Mucosa of descending colon (tissue), 3 donors: Measurements from ENCODE around the gene KCNH5. TPM values are rescaled to one million over a fixed set of nuclear protein-coding genes. Genes with fewer than 3 reads are reported as not detected.
"Not testable (repeated sequence)": the region's sequence is repeated elsewhere in the genome, so short reads cannot be mapped to it uniquely, and the experiment has no call there.

Source experiments
- ATAC-seq: fragments of 200-7000 bp; cut with Tn5 transposase; one replicate; pipeline ENCODE4 v1.9.1; 2020; ENCODE audit warnings: mild to moderate bottlenecking, moderate library complexity
- DNase-seq, 3 donors: peaks; one replicate each; pipeline ENCODE4 v3.0.0-alpha.2; 2020
- H3K36me3 ChIP-seq: fragments of 200-600 bp; one replicate; pipeline ENCODE4 v1.8.0; 2021; ENCODE audit warnings: low read depth, mild to moderate bottlenecking
- H3K4me1 ChIP-seq: fragments of 200-600 bp; one replicate; pipeline ENCODE4 v1.8.0; 2021; ENCODE audit warnings: low read depth, mild to moderate bottlenecking
- H3K4me3 ChIP-seq: fragments of 200-600 bp; one replicate; pipeline ENCODE4 v1.8.0; 2021; ENCODE audit warnings: mild to moderate bottlenecking
- H3K9me3 ChIP-seq: fragments of 200-600 bp; one replicate; pipeline ENCODE4 v1.8.0; 2021; ENCODE audit warnings: mild to moderate bottlenecking
- intact Hi-C, 2 donors: fragments of 100-400 bp; cut with DNase I in 1 of 2; cut with micrococcal nuclease in 1 of 2; formaldehyde crosslinking; loops; one replicate each; pipeline versions ENCODE4 v1.11.0 to v1.11.1; 2022; cut with DNase I, micrococcal nuclease
- total RNA-seq, 3 donors: library from RNA; stranded (reverse); fragmentation: NEBNext Ultra II Directional in 2 of 3; extraction: Animal tissue kit (Norgen Biotek cat#: 25700) in 2 of 3; gene quantifications; one replicate each; pipeline versions ENCODE4 v1.2.1 to v1.2.4, GENCODE V29; 2021 to 2023
- TF ChIP-seq, protein P1 (sequence below): fragments of 200-600 bp; IDR thresholded peaks from one replicate; pipeline ENCODE4 v1.8.0; 2022; ENCODE audit warnings: antibody characterized with exemption, mild to moderate bottlenecking
- donor health status: DM: no; HTN: no; CAD: no; lungs with moderate emphysema.
- donor health status: DM: no; HTN: no; CAD: no.
- donor health status: DM: no; HTN: yes; CAD: no.

KCNH5 gene
- total RNA-seq, 3 donors from 2014 or later = 0.28 TPM; not detected in 2

DNA sequence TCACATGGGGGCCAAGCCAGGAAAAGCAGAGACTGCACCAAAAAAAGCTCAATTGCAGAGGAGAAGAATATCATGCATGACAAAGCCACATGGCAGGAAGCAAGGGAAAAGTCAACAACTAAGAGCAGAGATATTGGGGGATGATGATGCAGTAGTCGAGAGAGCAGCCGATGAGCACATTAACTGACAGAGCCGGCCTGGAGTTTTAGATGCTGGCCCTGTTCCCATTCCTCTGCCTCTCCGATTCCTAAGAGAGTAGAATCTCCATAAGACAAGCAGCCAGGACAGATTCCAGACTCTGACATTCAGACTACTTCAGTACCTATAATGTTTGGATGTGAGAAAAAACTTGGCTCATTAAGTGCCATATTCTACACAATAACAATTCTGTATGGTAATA, 155.9 kb downstream of the KCNH5 start:
- Histone ChIP-seq H3K9me3 (peaks cover 14% of the 10 kb centered on the region), H3K4me3 (no peak overlapping the region), H3K4me1 (no peaks in the 10 kb centered on the region), H3K36me3 (no peaks in the 10 kb centered on the region)
- DNase-seq = no peak
- ATAC-seq = no peak
- TF ChIP-seq, protein P1, sequence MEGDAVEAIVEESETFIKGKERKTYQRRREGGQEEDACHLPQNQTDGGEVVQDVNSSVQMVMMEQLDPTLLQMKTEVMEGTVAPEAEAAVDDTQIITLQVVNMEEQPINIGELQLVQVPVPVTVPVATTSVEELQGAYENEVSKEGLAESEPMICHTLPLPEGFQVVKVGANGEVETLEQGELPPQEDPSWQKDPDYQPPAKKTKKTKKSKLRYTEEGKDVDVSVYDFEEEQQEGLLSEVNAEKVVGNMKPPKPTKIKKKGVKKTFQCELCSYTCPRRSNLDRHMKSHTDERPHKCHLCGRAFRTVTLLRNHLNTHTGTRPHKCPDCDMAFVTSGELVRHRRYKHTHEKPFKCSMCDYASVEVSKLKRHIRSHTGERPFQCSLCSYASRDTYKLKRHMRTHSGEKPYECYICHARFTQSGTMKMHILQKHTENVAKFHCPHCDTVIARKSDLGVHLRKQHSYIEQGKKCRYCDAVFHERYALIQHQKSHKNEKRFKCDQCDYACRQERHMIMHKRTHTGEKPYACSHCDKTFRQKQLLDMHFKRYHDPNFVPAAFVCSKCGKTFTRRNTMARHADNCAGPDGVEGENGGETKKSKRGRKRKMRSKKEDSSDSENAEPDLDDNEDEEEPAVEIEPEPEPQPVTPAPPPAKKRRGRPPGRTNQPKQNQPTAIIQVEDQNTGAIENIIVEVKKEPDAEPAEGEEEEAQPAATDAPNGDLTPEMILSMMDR = no peak
- intact Hi-C loops = no loop called here

DNA sequence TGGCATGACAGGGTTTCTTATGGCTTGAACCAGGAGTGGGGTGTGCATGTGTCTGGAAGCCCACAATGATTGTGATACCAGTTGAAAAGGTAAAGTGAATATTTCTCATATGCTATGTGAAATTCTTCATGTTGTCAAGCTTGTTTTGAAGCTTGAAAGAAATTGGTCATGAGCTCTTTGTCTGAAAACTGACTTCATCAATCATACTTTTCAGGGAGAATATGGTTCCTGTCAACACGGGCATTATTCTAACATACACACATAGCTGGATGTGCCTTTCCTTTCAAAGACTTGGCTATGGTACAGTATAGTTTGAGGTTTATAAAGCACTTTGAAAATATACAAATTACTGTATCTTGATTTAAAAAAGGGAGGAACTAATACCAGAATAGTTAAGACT, 158.8 kb downstream of the KCNH5 start:
- TF ChIP-seq, protein P1 = no peak
- no peak for ATAC-seq

DNA sequence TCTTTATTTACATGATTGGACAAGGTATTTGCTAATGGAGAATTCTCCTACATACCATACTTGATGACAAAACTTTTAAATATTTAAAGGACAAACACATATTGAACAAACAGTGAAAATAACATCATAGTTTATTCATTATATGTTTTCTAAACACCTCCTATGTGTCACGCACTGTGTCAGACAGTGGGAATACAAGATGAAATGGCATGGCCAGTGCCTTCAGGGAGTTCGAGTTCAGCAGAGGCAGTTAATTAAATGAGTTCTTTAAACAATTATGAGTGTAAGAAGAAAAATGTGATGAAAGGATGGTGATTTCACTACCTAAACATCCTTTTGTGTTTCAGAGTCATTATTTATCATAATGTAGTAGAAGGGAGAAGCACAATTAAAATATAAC, 159.8 kb downstream of the KCNH5 start:
- Histone ChIP-seq H3K36me3 (no peaks in the 10 kb centered on the region), H3K9me3 (peaks cover 11% of the 10 kb centered on the region), H3K4me3 (no peak overlapping the region), H3K4me1 (no peaks in the 10 kb centered on the region)
- no peak for DNase-seq
- intact Hi-C loops = no loop called here
- no peak for ATAC-seq
- TF ChIP-seq, protein P1 = no peak

More for the DNA sequence above, 158.8 kb downstream of the KCNH5 start:
- Histone ChIP-seq H3K36me3 (no peaks in the 10 kb centered on the region), H3K9me3 (peaks cover 12% of the 10 kb centered on the region), H3K4me3 (no peak overlapping the region), H3K4me1 (no peaks in the 10 kb centered on the region)
- DNase-seq = no peak
- intact Hi-C loops = no loop called here

DNA sequence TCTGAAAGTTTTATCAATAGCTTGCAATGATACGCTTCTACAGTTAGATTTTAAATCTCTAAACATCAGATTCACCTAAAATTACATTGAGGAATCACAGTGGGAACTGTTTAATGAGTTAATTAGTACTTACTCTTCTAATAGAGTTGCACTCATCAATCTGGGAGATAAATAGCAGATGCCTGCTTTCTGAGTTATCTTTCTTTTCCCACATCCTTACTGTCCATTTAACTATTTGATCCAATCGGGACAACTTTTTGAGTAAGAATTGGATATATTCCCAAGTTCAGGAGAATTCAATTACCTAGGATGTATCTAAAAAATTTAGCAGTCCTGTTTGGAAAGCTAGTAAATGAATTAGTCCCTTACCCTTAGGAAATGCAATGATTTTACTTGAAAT, 162.3 kb downstream of the KCNH5 start:
- intact Hi-C loops = no loop called here
- no peaks in the 10 kb centered on the region for H3K36me3 ChIP-seq
- TF ChIP-seq, protein P1 = no peak

DNA sequence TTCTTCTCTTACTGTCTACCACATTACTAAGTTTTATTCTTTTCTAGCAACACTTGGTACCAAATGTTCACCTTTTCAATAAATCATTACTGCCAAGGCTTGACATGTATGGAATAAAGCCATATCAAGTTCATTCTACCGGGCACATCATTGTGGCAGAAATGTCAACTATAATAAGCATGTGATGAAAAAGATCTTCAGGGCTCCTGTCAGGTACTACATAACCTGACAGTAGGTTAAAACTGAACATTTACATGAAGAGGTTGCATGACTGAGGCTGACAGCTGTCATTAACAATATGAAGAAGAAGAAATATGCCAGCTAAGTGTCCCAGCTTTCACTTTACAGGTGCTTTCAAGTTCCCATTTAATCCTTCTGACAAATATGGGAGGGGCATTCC, 178.9 kb downstream of the KCNH5 start:
- H3K4me1 ChIP-seq = no peaks in the 10 kb centered on the region
- ATAC-seq (no peak), DNase-seq (no peak)
- H3K9me3 ChIP-seq = peaks cover 4% of the 10 kb centered on the region
- TF ChIP-seq, protein P1 = no peak
- no peaks in the 10 kb centered on the region for H3K36me3 ChIP-seq
- H3K4me3 ChIP-seq = no peak overlapping the region
- intact Hi-C loops = no loop called here

More for the DNA sequence above, 162.3 kb downstream of the KCNH5 start:
- Histone ChIP-seq H3K9me3 (peaks cover 3% of the 10 kb centered on the region), H3K4me1 (no peaks in the 10 kb centered on the region), H3K4me3 (no peak overlapping the region)
- DNase-seq (no peak), ATAC-seq (no peak)

DNA sequence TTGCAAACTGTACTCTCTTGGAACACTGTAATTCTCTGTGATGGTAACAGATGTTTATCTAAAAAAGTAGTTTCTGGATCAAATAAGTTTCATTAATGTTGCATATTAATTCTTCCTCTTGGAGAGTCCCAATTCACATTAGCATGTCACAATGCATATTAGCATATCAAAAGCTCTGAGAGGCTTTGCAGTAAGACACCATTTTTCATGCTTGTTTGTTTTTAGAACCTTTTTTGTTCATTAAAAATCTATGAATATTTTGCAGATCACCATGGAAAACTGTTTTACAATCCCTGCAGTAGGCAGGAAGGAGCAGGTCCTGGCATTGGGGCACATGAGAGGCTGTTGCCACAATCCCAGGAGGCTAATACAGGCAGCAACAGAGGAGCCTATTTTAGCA, 180.7 kb downstream of the KCNH5 start:
- Histone ChIP-seq H3K4me1 (no peaks in the 10 kb centered on the region), H3K9me3 (peaks cover 14% of the 10 kb centered on the region), H3K36me3 (no peaks in the 10 kb centered on the region), H3K4me3 (no peak overlapping the region)
- TF ChIP-seq, protein P1 = no peak
- intact Hi-C loops = no loop called here
- DNase-seq (no peak), ATAC-seq (no peak)

DNA sequence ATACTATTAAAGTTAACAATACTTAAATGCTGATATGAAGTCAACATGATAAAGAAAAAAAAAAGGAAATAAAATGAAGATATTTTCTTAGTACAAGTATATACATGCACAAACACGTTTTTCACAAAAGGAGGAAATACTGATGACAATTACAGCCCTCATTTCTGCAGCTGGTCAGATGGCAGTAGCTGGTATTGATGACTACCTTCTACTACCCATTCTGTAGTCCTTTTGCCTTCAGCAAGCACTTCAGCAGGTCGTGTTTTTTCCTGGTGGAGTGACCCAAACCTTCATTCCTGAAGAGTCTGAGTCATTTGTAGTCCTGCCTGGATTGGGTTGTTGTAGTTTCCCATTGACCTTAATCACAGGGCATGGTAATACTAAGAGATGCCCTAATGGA, 187.2 kb downstream of the KCNH5 start:
- H3K4me3 ChIP-seq, H3K4me1 ChIP-seq, H3K36me3 ChIP-seq, ATAC-seq, DNase-seq, intact Hi-C loops: not testable (repeated sequence)
- peaks cover 23% of the 10 kb centered on the region for H3K9me3 ChIP-seq
